ENCODE data around the gene C2.

C2 gene

DNA sequence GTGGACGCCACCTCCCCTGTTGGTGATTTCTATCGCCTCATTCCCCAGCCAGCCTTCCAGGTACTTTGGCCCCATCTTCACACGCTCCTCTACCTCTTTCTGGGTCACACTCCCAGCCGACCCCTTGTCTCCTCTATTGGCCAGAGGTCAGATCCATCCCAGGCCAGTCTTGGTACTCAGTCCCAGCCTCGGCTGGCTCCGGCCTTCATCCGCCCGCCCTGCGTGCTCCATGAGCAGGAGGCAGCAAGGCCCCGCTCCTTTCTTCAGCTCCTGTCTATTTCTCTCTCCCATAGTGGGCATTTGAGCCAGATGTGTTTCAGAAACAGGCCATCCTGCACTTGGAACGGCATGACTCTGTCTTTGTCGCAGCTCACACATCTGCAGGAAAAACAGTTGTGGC lies 34.1 kb downstream of the C2 start:
- peaks cover 9% of the 10 kb centered on the region for H3K4me1 ChIP-seq
- H3K27me3 ChIP-seq (ENCODE audit: control insufficient read depth, insufficient read depth, low read length) = no peaks in the 10 kb centered on the region
- H3K4me3 ChIP-seq (ENCODE audit: low read depth, low read length) = no peak overlapping the region
- no peak overlapping the region for H2AFZ ChIP-seq
- H3K27ac ChIP-seq = no peak overlapping the region
- H3K9ac ChIP-seq = no peak overlapping the region
- peaks cover 11% of the 10 kb centered on the region for H3K79me2 ChIP-seq
- no peaks in the 10 kb centered on the region for H3K9me3 ChIP-seq (ENCODE audit: control insufficient read depth, low read length)
- TF ChIP-seq, protein P1, sequence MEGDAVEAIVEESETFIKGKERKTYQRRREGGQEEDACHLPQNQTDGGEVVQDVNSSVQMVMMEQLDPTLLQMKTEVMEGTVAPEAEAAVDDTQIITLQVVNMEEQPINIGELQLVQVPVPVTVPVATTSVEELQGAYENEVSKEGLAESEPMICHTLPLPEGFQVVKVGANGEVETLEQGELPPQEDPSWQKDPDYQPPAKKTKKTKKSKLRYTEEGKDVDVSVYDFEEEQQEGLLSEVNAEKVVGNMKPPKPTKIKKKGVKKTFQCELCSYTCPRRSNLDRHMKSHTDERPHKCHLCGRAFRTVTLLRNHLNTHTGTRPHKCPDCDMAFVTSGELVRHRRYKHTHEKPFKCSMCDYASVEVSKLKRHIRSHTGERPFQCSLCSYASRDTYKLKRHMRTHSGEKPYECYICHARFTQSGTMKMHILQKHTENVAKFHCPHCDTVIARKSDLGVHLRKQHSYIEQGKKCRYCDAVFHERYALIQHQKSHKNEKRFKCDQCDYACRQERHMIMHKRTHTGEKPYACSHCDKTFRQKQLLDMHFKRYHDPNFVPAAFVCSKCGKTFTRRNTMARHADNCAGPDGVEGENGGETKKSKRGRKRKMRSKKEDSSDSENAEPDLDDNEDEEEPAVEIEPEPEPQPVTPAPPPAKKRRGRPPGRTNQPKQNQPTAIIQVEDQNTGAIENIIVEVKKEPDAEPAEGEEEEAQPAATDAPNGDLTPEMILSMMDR (IDR thresholded peaks at IDR 0.05) = no peak
- H3K36me3 ChIP-seq (ENCODE audit: control insufficient read depth, insufficient read depth, low read length) = no peaks in the 10 kb centered on the region
- no peak overlapping the region for H3K4me2 ChIP-seq (ENCODE audit: low read length)

DNA sequence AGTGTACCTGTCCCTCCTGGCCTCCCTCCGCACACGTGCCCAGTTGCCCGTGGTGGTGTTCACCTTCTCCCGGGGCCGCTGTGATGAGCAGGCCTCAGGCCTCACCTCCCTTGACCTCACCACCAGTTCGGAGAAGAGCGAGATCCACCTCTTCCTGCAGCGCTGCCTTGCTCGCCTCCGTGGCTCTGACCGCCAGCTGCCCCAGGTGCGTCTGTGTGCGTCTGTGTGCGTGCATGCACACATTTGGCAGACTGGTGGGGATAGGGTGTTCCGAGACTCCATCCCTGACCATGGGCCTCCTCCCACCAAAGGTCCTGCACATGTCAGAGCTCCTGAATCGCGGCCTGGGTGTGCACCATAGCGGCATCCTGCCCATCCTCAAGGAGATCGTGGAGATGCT lies 36.4 kb downstream of the C2 start:
- Histone ChIP-seq H3K4me1 (no peaks in the 10 kb centered on the region), H3K36me3 (ENCODE audit: control insufficient read depth, insufficient read depth, low read length) (no peaks in the 10 kb centered on the region), H2AFZ (no peak overlapping the region)

GRCh38 chr6:31965700-31966099 lies 38.2 kb downstream of the C2 start:
- TF ChIP-seq, protein P1 (IDR thresholded peaks at IDR 0.05) = no peak
- Histone ChIP-seq H3K79me2 (no peaks in the 10 kb centered on the region), H3K27ac (no peak overlapping the region), H3K4me2 (ENCODE audit: low read length) (no peak overlapping the region), H3K4me1 (peaks cover under 1% of the 10 kb centered on the region), H3K9me3 (ENCODE audit: control insufficient read depth, low read length) (no peaks in the 10 kb centered on the region), H3K36me3 (ENCODE audit: control insufficient read depth, insufficient read depth, low read length) (no peaks in the 10 kb centered on the region), H2AFZ (no peak overlapping the region), H3K4me3 (ENCODE audit: low read depth, low read length) (no peak overlapping the region), H3K9ac (no peak overlapping the region), H3K27me3 (ENCODE audit: control insufficient read depth, insufficient read depth, low read length) (no peaks in the 10 kb centered on the region)

More for the DNA sequence above, 36.4 kb downstream of the C2 start:
- Histone ChIP-seq H3K27me3 (ENCODE audit: control insufficient read depth, insufficient read depth, low read length) (no peaks in the 10 kb centered on the region), H3K27ac (no peak overlapping the region), H3K4me3 (ENCODE audit: low read depth, low read length) (no peak overlapping the region), H3K9ac (no peak overlapping the region), H3K79me2 (peaks cover 4% of the 10 kb centered on the region), H3K4me2 (ENCODE audit: low read length) (no peak overlapping the region), H3K9me3 (ENCODE audit: control insufficient read depth, low read length) (no peaks in the 10 kb centered on the region)
- TF ChIP-seq, protein P1 (IDR thresholded peaks at IDR 0.05) = no peak

- Histone ChIP-seq H3K4me2 (ENCODE audit: low read length) (no peak overlapping the region), H3K4me1 (peaks cover 8% of the 10 kb centered on the region), H3K27me3 (ENCODE audit: control insufficient read depth, insufficient read depth, low read length) (no peaks in the 10 kb centered on the region), H3K27ac (no peak overlapping the region), H3K4me3 (ENCODE audit: low read depth, low read length) (no peak overlapping the region), H3K9me3 (ENCODE audit: control insufficient read depth, low read length) (no peaks in the 10 kb centered on the region), H3K36me3 (ENCODE audit: control insufficient read depth, insufficient read depth, low read length) (no peaks in the 10 kb centered on the region), H3K79me2 (no peaks in the 10 kb centered on the region), H3K9ac (no peak overlapping the region), H2AFZ (no peak overlapping the region)
- TF ChIP-seq, protein P1 (IDR thresholded peaks at IDR 0.05) = no peak
Measured at GRCh38 chr6:31966506-31966905, 39.0 kb downstream of the C2 start.

Measured in parathyroid adenoma (tissue), 2 donors.